Measurements from ENCODE around the gene CCM2. TPM values are rescaled to one million over a fixed set of nuclear protein-coding genes. Genes with fewer than 3 reads are reported as not detected.
A peak's percentile ranks its signal among the peaks of the same experiment; 100 is the strongest.

CCM2 gene
- polyA plus RNA-seq, 1 donor from 2014 or later: 25.8 TPM

- Histone ChIP-seq H3K36me3 (ENCODE audit: insufficient read depth, low read length) (no peaks in the 10 kb centered on the region), H3K79me2 (replicated peaks; ENCODE audit: insufficient read depth, low read length) (no peaks in the 10 kb centered on the region), H3K4me2 (ENCODE audit: low read length) (no peak overlapping the region), H3K9me3 (ENCODE audit: low read length) (no peaks in the 10 kb centered on the region), H3K4me3 (ENCODE audit: low read length) (peak overlapping the region; percentile 74), H3K9ac (ENCODE audit: low read length) (no peak overlapping the region), H2AFZ (ENCODE audit: low read depth, low read length) (no peak overlapping the region), H4K20me1 (ENCODE audit: insufficient read depth) (no peaks in the 10 kb centered on the region), H3K9me2 (ENCODE audit: insufficient read depth, low read length) (no peaks in the 10 kb centered on the region), H3F3A (ENCODE audit: insufficient read depth, low read length, poor library complexity, severe bottlenecking) (no peaks in the 10 kb centered on the region), H3K27me3 (ENCODE audit: insufficient read depth, low read depth, low read length) (no peaks in the 10 kb centered on the region), H3K27ac (ENCODE audit: low read length) (no peak overlapping the region)
- TF ChIP-seq RAD21 (conservative IDR thresholded peaks at IDR 0.05) (no peak), TAF1 (IDR thresholded peaks at IDR 0.05; ENCODE audit: low read depth) (no peak), MXI1 (conservative IDR thresholded peaks at IDR 0.05; ENCODE audit: poor library complexity, severe bottlenecking) (no peak), POLR2AphosphoS5 (IDR thresholded peaks at IDR 0.05) (no peak), EZH2 (IDR thresholded peaks at IDR 0.05; ENCODE audit: borderline replicate concordance, insufficient read depth, low read length, poor library complexity, severe bottlenecking) (no peak), CTCF (IDR thresholded peaks at IDR 0.05; ENCODE audit: poor library complexity, severe bottlenecking) (no peak), SMC3 (conservative IDR thresholded peaks at IDR 0.05; ENCODE audit: poor library complexity) (no peak), REST (IDR thresholded peaks at IDR 0.05; ENCODE audit: borderline replicate concordance) (no peak), EP300 (conservative IDR thresholded peaks at IDR 0.05; ENCODE audit: poor library complexity, severe bottlenecking) (no peak)
These were observed 12.5 kb upstream of the CCM2 start for GRCh38 chr7:44987457-44987856.

GRCh38 chr7:44987996-44988395, 12.0 kb upstream of the CCM2 start:
- TF ChIP-seq MXI1 (conservative IDR thresholded peaks at IDR 0.05; ENCODE audit: poor library complexity, severe bottlenecking) (no peak), TAF1 (IDR thresholded peaks at IDR 0.05; ENCODE audit: low read depth) (no peak), CTCF (IDR thresholded peaks at IDR 0.05; ENCODE audit: poor library complexity, severe bottlenecking) (no peak), POLR2AphosphoS5 (IDR thresholded peaks at IDR 0.05) (no peak), EZH2 (IDR thresholded peaks at IDR 0.05; ENCODE audit: borderline replicate concordance, insufficient read depth, low read length, poor library complexity, severe bottlenecking) (no peak), EP300 (conservative IDR thresholded peaks at IDR 0.05; ENCODE audit: poor library complexity, severe bottlenecking) (no peak), RAD21 (conservative IDR thresholded peaks at IDR 0.05) (no peak), REST (IDR thresholded peaks at IDR 0.05; ENCODE audit: borderline replicate concordance) (no peak), SMC3 (conservative IDR thresholded peaks at IDR 0.05; ENCODE audit: poor library complexity) (no peak)
- no peak overlapping the region for H3K4me2 ChIP-seq (ENCODE audit: low read length)
- no peaks in the 10 kb centered on the region for H3K79me2 ChIP-seq (replicated peaks; ENCODE audit: insufficient read depth, low read length)
- H3K27me3 ChIP-seq (ENCODE audit: insufficient read depth, low read depth, low read length): no peaks in the 10 kb centered on the region
- no peaks in the 10 kb centered on the region for H3K36me3 ChIP-seq (ENCODE audit: insufficient read depth, low read length)
- H3K9me2 ChIP-seq (ENCODE audit: insufficient read depth, low read length): no peaks in the 10 kb centered on the region
- H3K9ac ChIP-seq (ENCODE audit: low read length): no peak overlapping the region
- H3K27ac ChIP-seq (ENCODE audit: low read length): no peak overlapping the region
- no peaks in the 10 kb centered on the region for H4K20me1 ChIP-seq (ENCODE audit: insufficient read depth)
- H3K4me3 ChIP-seq (ENCODE audit: low read length): no peak overlapping the region
- no peaks in the 10 kb centered on the region for H3K9me3 ChIP-seq (ENCODE audit: low read length)
- no peaks in the 10 kb centered on the region for H3F3A ChIP-seq (ENCODE audit: insufficient read depth, low read length, poor library complexity, severe bottlenecking)
- H2AFZ ChIP-seq (ENCODE audit: low read depth, low read length): no peak overlapping the region
